Endothelial cell of umbilical vein (primary cell): ENCODE measurements around the gene EXOC6B. TPM values are rescaled to one million over a fixed set of nuclear protein-coding genes. Genes with fewer than 3 reads are reported as not detected.

Experiments used
- BruUV-seq: library from RNA; stranded (reverse); fragments of 400-500 nt; replicated peaks from 2 replicates; lab custom pipeline; 2021; lab: Mats Ljungman, UMichigan
- CTCF ChIA-PET: fragments of 300-600, 350-600 bp; sonication (Branson Sonifier 250); formaldehyde crosslinking; loops from one replicate; lab custom pipeline; 2021; ENCODE audit warnings: antibody characterized with exemption, inconsistent platforms; lab: Charles Lee
- POLR2A ChIA-PET: fragments of 300-600, 350-600 bp; sonication (Branson Sonifier 250); formaldehyde crosslinking; loops from one replicate; lab custom pipeline; 2021; ENCODE audit warnings: antibody characterized with exemption, inconsistent platforms; lab: Charles Lee
- DNase-seq: peaks from one replicate; pipeline ENCODE4 v3.0.0-alpha.2; 2011; ENCODE audit warnings: low read depth, low spot score
- FAIRE-seq: peaks from 2 replicates; lab custom pipeline; 2011; peaks lifted over from hg19 to GRCh38; lab: Jason Lieb, UNC
- H2AFZ ChIP-seq: 2 replicates; pipeline ENCODE4 v1.6.0; 2012; ENCODE audit warnings: low read depth, low read length, control low read depth, inconsistent platforms
- H3K27ac ChIP-seq: 2 replicates; pipeline ENCODE4 v1.5.1; 2011; ENCODE audit warnings: low read depth, mild to moderate bottlenecking, control low read depth, low read length, moderate library complexity; ENCODE audit not compliant: insufficient read depth
- H3K27me3 ChIP-seq, 2 experiments: 2 replicates each; pipeline versions ENCODE4 v1.6.0 to v1.6.1; 2011; ENCODE audit warnings: low read length in 2 of 2, mixed read lengths in 1 of 2; ENCODE audit not compliant: control insufficient read depth in 2 of 2, insufficient read depth in 2 of 2
- H3K36me3 ChIP-seq, 2 experiments: 2 replicates in 1 of 2; 3 replicates in 1 of 2; pipeline ENCODE4 v1.5.1; 2011; ENCODE audit warnings: low read length in 2 of 2, mild to moderate bottlenecking in 1 of 2, moderate library complexity in 1 of 2; ENCODE audit not compliant: control insufficient read depth in 2 of 2, insufficient read depth in 2 of 2; ENCODE audit errors: extremely low read depth in 1 of 2
- H3K4me1 ChIP-seq: 3 replicates; pipeline ENCODE4 v1.5.1; 2011; ENCODE audit warnings: mild to moderate bottlenecking, low read length; ENCODE audit not compliant: control insufficient read depth, insufficient read depth; ENCODE audit errors: extremely low read depth
- H3K4me2 ChIP-seq: 2 replicates; pipeline ENCODE4 v1.6.1; 2011; ENCODE audit warnings: low read length, control low read depth, mixed read lengths; ENCODE audit not compliant: insufficient read depth
- H3K4me3 ChIP-seq, 3 experiments: fragments of 200-600 bp in 1 of 3; sonication (generic), shearing (Covaris generic) in 1 of 3; replicated peaks in 1 of 3; 2 replicates each; pipeline ENCODE4 v1.5.1; 2011 to 2016; ENCODE audit warnings: control low read depth in 3 of 3, low read length in 3 of 3, mild to moderate bottlenecking in 2 of 3, inconsistent platforms in 1 of 3, low read depth in 1 of 3, moderate library complexity in 1 of 3; ENCODE audit not compliant: insufficient read depth in 1 of 3
- H3K79me2 ChIP-seq: 2 replicates; pipeline ENCODE4 v1.6.0; 2012; ENCODE audit warnings: low read length, inconsistent platforms; ENCODE audit not compliant: control insufficient read depth, insufficient read depth
- H3K9ac ChIP-seq: replicated peaks from 2 replicates; pipeline ENCODE3; 2011; ENCODE audit warnings: low read length, control low read depth; ENCODE audit not compliant: insufficient read depth; ENCODE audit errors: extremely low read depth
- H3K9me1 ChIP-seq: replicated peaks from 3 replicates; pipeline ENCODE4 v1.6.0; 2011; ENCODE audit warnings: mild to moderate bottlenecking, low read length; ENCODE audit not compliant: control insufficient read depth, insufficient read depth; ENCODE audit errors: extremely low read depth
- H3K9me3 ChIP-seq: replicated peaks from 2 replicates; pipeline ENCODE4 v1.5.1; 2012; ENCODE audit warnings: low read length, inconsistent platforms; ENCODE audit not compliant: control insufficient read depth, insufficient read depth
- H4K20me1 ChIP-seq: replicated peaks from 2 replicates; pipeline ENCODE3; 2011; ENCODE audit warnings: mild to moderate bottlenecking, low read length; ENCODE audit not compliant: control insufficient read depth, insufficient read depth; ENCODE audit errors: extremely low read depth
- CTCF ChIP-seq, 2 donors: IDR thresholded peaks; 1 replicate in 1 of 2; 2 replicates in 1 of 2; pipeline ENCODE4 v1.5.1; 2011; ENCODE audit warnings: low read length in 2 of 2, mild to moderate bottlenecking in 2 of 2, moderate library complexity in 2 of 2, control low read depth in 1 of 2, inconsistent platforms in 1 of 2, low read depth in 1 of 2; ENCODE audit not compliant: insufficient read depth in 1 of 2; ENCODE audit errors: extremely low read depth in 1 of 2
- EZH2 ChIP-seq: IDR thresholded peaks from 2 replicates; pipeline ENCODE4 v1.6.1; 2012; ENCODE audit warnings: borderline replicate concordance, low read depth, mild to moderate bottlenecking, moderate library complexity, low read length, inconsistent platforms; ENCODE audit not compliant: severe bottlenecking
- FOS ChIP-seq: IDR thresholded peaks from 2 replicates; pipeline ENCODE4 v1.6.1; 2011; ENCODE audit warnings: mild to moderate bottlenecking, low read length, moderate library complexity, borderline replicate concordance; ENCODE audit not compliant: insufficient read depth
- GATA2 ChIP-seq: IDR thresholded peaks from 2 replicates; pipeline ENCODE4 v1.7.0; 2011; ENCODE audit warnings: low read depth, mild to moderate bottlenecking, moderate library complexity, mixed read lengths, low read length; ENCODE audit not compliant: insufficient read length, insufficient read depth
- JUN ChIP-seq: IDR thresholded peaks from 2 replicates; pipeline ENCODE4 v1.6.1; 2011; ENCODE audit warnings: borderline replicate concordance, low read depth; ENCODE audit not compliant: insufficient read length, insufficient read depth
- MAX ChIP-seq: IDR thresholded peaks from 2 replicates; pipeline ENCODE4 v1.6.1; 2011; ENCODE audit not compliant: insufficient read depth, insufficient read length
- MYC ChIP-seq: IDR thresholded peaks from one replicate; pipeline ENCODE4 v1.6.1; 2011; ENCODE audit warnings: mild to moderate bottlenecking, low read depth, low read length
- POLR2A ChIP-seq: IDR thresholded peaks from 2 replicates; pipeline ENCODE4 v1.6.1; 2012; ENCODE audit warnings: low read depth, mild to moderate bottlenecking, control low read depth, low read length
- POLR2AphosphoS5 ChIP-seq: IDR thresholded peaks from 2 replicates; pipeline ENCODE4 v1.6.1; 2012; ENCODE audit warnings: low read depth, mild to moderate bottlenecking, control low read depth, low read length, moderate library complexity; ENCODE audit not compliant: insufficient read depth
- dilution Hi-C: fragments of 300-500 bp; cut with MboI; formaldehyde crosslinking; loops from one replicate; pipeline ENCODE4 v1.15.0; 2019; ENCODE audit warnings: low sequenced_read_pairs; ENCODE audit not compliant: extremely low pct_ligation_motif_present
- intact Hi-C: fragments of 100-400 bp; cut with micrococcal nuclease; formaldehyde crosslinking; loops from one replicate; pipeline ENCODE4 v1.10.0; 2022
- polyA plus RNA-seq, 4 experiments: library from polyadenylated mRNA; depleted of rRNA in 3 of 4; stranded (reverse) in 3 of 4; unstranded in 1 of 4; fragments of >200 nt; gene quantifications; 2 replicates each; pipeline versions ENCODE4 v1.2.1 to v1.2.3, GENCODE V29; 2011 to 2012; ENCODE audit warnings: missing spikeins in 1 of 4
- total RNA-seq: library from RNA; stranded (reverse); gene quantifications from 2 replicates; pipeline ENCODE4 v1.2.3, GENCODE V29; 2021

The EXOC6B gene
- total and polyA plus RNA-seq, 2 donors (not counting 3 experiments of a cell fraction or from before 2014, with no cell fraction given): 10.8 to 34.8 TPM

- dilution Hi-C loops (no loop called here), intact Hi-C loops (loop anchor here (1.0 to 5.0 kb wide), 6 partner anchors 227 to 606 kb away; no protein-coding TSS in a partner anchor)
- H3K4me1 ChIP-seq: peaks cover 11% of the 10 kb centered on the region
- POLR2A ChIA-PET: no interaction called here
- no peak overlapping the region for H3K4me2 ChIP-seq
- no peaks in the 10 kb centered on the region for H4K20me1 ChIP-seq
- FAIRE-seq: no peak
- no peaks in the 10 kb centered on the region for H3K79me2 ChIP-seq
- no peak for TF ChIP-seq POLR2A
- no peak for TF ChIP-seq MAX
- no peak for TF ChIP-seq GATA2
- TF ChIP-seq FOS: no peak
- no peak for TF ChIP-seq CTCF (IDR thresholded peaks at IDR 0.05; ENCODE audit: extremely low read depth in 1 of 2, insufficient read depth in 1 of 2, low read depth in 1 of 2, low read length in 2 of 2)
- no peak for TF ChIP-seq POLR2AphosphoS5
- no peak for TF ChIP-seq JUN
- TF ChIP-seq MYC: no peak
- no peak for TF ChIP-seq EZH2
- DNase-seq: no peak
- no TSS peak for BruUV-seq
- H3K27ac ChIP-seq: no peak overlapping the region
- no peaks in the 10 kb centered on the region for H3K9me3 ChIP-seq
- no peaks in the 10 kb centered on the region for H3K36me3 ChIP-seq
- no peak overlapping the region for H2AFZ ChIP-seq
- no peaks in the 10 kb centered on the region for H3K9me1 ChIP-seq
- no peak overlapping the region for H3K4me3 ChIP-seq
- CTCF ChIA-PET: interaction anchor here (0.7 to 6.6 kb wide), 57 partner anchors 8 to 1050 kb away, joined by 3 to 174 read pairs (median 5); no protein-coding TSS in a partner anchor
- H3K9ac ChIP-seq: no peak overlapping the region
- peaks cover 35 to 46% of the 10 kb centered on the region in 2 experiments for H3K27me3 ChIP-seq
These were observed 674.9 kb downstream of the EXOC6B start for GRCh38 chr2:72150861-72151356.
